ENCODE results near the gene PLXNB2.

PLXNB2 gene

DNA sequence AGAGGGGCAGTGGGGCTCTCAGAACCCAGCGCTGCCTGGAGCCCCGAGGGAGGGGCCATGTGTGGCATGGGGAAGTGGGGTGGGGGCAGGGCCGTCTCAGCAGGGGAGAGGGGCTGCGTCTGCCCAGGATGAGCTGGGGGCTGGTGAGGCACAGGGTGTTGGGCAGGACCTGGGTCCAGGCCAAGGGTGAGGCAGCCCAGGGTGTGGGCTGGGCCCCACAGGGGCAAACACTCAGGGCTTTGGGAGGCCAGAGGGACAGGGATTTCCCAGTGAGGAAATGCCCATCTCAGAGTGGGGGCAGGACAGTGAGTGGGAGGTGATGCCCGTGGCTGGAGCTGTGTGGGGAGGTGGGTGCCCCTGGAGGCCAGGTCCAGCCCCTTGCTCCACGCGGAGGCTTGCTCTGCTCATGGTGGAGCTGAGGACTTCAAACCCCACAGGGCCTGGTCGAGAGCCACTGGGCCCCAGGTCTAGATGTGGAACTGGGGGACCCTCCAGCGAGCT is 5.4 kb downstream of the PLXNB2 start:
- Mint-ChIP-seq H3K27ac (peak overlapping the region; percentile 89), H3K4me3 (peak overlapping the region; percentile 77), H3K9me3 (no peaks in the 10 kb centered on the region), H3K4me1 (ENCODE audit: low read depth) (peaks cover 76% of the 10 kb centered on the region), H3K27me3 (no peaks in the 10 kb centered on the region), H3K36me3 (ENCODE audit: low read depth) (peaks cover 83% of the 10 kb centered on the region)
- intact Hi-C loops (cut with micrococcal nuclease): no loop called here

DNA sequence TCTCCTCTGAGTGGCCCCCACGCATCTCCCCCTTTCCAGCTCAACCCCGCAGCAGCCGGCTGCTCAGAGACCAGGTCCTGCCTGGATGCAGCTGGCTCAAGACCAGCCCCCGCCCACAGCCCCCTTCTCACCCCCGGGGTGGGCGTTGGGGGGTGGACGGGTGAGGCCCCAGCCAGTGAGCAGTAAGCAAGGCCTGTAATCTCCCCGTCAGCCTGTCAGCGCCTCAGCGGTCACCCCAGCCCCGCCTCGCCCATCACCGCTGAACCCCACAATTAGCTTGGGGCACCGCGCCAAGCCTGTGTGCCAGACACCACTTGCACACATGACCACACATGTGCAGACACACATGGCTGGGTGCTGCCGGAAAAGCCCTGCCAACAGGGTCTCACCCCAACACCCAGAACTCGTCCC is 5.9 kb downstream of the PLXNB2 start:
- Mint-ChIP-seq H3K4me1 (ENCODE audit: low read depth) (peaks cover 81% of the 10 kb centered on the region), H3K9me3 (no peaks in the 10 kb centered on the region), H3K36me3 (ENCODE audit: low read depth) (peaks cover 87% of the 10 kb centered on the region), H3K4me3 (peak overlapping the region; percentile 77), H3K27ac (peak overlapping the region; percentile 89), H3K27me3 (no peaks in the 10 kb centered on the region)
- intact Hi-C loops (cut with micrococcal nuclease): no loop called here

GRCh38 chr22:50300620-50301257 is 6.7 kb downstream of the PLXNB2 start:
- Mint-ChIP-seq H3K4me3 (peak overlapping the region; percentile 77), H3K9me3 (no peaks in the 10 kb centered on the region), H3K27me3 (no peaks in the 10 kb centered on the region), H3K36me3 (ENCODE audit: low read depth) (peaks cover 87% of the 10 kb centered on the region), H3K27ac (peak overlapping the region; percentile 89), H3K4me1 (ENCODE audit: low read depth) (peaks cover 89% of the 10 kb centered on the region)
- intact Hi-C loops (cut with micrococcal nuclease): no loop called here

- Mint-ChIP-seq H3K36me3 (ENCODE audit: low read depth) (peaks cover 87% of the 10 kb centered on the region), H3K4me1 (ENCODE audit: low read depth) (peaks cover 89% of the 10 kb centered on the region), H3K4me3 (peak overlapping the region; percentile 57), H3K9me3 (no peaks in the 10 kb centered on the region), H3K27me3 (no peaks in the 10 kb centered on the region), H3K27ac (no peak overlapping the region)
- intact Hi-C loops (cut with micrococcal nuclease): no loop called here
These were observed 7.4 kb downstream of the PLXNB2 start for GRCh38 chr22:50299785-50300619.

DNA sequence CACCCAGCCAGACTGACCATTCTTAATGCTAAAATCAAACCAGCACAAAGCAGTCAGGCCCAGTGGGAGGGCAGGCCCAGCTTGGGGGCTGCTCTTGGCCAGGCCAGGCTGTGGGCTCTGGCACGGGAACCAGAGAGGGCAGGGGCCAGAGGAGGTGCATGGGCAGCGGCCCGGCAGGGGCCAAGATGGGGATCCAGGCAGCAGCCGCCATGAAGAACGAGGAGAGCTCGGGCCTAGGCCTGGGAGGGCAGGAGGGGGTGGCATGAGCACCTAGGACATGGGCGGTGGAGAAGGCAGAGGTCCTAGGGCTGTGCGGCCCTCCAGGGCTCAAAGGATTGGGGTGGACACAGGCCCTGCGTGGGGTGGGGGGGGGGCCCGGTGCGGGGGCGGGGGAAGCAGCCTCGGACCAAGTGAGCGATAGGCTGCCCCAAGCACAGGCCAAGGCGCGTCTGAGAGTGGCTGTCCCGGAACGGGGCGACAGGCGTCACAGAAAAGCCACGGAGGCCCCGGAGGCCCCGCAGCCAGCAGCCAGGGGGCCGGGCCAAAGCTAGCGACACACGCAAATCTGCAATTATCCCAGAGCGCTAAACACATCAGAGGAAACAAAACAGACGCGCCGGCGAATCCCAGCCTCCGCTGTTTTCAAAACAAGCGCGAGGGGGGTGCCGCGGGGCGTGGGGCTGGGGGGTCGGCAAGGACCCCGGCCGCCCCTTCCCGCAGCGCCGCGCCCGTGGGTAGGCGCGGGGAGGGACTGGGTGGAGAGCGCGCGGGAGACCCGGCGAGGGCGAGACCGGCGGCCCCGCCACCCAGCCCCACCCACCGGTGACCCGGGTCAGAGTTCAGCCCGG is 8.3 kb downstream of the PLXNB2 start:
- H3K4me1 Mint-ChIP-seq (ENCODE audit: low read depth): peaks cover 88% of the 10 kb centered on the region
- peak overlapping the region; percentile 30 for H3K27ac Mint-ChIP-seq
- peaks cover 90% of the 10 kb centered on the region for H3K36me3 Mint-ChIP-seq (ENCODE audit: low read depth)
- H3K9me3 Mint-ChIP-seq: no peaks in the 10 kb centered on the region
- intact Hi-C loops (cut with micrococcal nuclease): no loop called here
- H3K27me3 Mint-ChIP-seq: no peaks in the 10 kb centered on the region
- H3K4me3 Mint-ChIP-seq: peak overlapping the region; percentile 77

DNA sequence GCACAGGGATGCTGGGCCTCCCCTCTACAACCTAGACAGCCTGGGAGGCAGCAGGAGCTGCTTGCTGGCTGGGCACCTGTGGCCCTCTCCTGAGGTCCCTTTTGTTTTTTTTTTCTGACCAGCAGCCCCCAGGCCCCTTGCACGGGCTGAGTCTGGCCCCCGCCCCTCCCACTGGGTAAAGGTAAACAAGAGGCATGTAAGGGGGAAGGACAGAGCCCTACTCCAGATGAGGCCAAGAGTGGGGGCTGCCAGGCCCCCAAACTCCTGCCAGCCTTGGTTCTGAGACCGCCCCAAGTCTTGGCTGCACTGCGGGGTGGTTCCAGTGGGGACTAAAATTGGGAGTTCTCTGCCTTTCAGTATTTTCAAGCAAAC is 9.2 kb downstream of the PLXNB2 start:
- Mint-ChIP-seq H3K27me3 (no peaks in the 10 kb centered on the region), H3K9me3 (no peaks in the 10 kb centered on the region), H3K27ac (peak overlapping the region; percentile 30), H3K36me3 (ENCODE audit: low read depth) (peaks cover 85% of the 10 kb centered on the region), H3K4me3 (no peak overlapping the region), H3K4me1 (ENCODE audit: low read depth) (peaks cover 85% of the 10 kb centered on the region)
- intact Hi-C loops (cut with micrococcal nuclease): no loop called here

DNA sequence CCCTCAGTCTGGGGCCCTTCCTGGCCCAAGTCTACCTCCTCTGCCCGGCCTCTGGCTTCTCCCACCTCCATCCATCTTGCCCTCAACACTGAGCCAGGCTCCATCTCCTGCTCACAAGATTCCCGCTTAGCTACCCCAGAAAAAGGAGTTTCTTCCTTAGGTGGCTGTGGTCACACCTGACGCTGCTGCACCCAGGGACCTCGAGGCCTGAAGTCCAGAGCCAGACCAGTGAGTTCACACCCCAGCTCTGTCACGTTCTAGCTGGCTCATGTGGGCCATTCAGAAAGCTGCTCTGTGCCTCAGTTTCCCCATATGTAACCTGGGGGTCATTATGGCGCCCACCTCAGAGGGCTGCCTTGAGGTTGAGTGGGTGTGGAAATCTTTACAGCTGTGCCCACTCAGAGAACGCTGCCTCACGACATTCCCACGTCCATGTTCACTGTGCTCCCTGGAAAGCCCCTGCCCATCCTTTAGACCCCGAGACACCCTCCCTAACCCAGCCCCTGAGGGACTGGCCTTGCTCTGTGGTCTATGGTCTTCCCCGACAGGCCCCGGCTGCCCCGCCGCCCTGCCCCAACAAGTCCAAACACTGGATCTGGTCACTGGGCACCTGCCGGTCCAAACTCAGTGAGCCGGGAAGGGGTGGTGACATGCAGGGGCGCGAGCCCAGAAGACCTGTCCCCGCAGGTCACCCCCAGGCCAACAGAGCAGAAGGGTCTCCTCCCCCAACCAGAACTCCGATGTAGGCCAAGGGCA is 9.8 kb downstream of the PLXNB2 start:
- Mint-ChIP-seq H3K4me3 (no peak overlapping the region), H3K27ac (peak overlapping the region; percentile 30), H3K27me3 (no peaks in the 10 kb centered on the region), H3K4me1 (ENCODE audit: low read depth) (peaks cover 85% of the 10 kb centered on the region), H3K9me3 (no peaks in the 10 kb centered on the region), H3K36me3 (ENCODE audit: low read depth) (peaks cover 85% of the 10 kb centered on the region)
- intact Hi-C loops (cut with micrococcal nuclease): no loop called here

DNA sequence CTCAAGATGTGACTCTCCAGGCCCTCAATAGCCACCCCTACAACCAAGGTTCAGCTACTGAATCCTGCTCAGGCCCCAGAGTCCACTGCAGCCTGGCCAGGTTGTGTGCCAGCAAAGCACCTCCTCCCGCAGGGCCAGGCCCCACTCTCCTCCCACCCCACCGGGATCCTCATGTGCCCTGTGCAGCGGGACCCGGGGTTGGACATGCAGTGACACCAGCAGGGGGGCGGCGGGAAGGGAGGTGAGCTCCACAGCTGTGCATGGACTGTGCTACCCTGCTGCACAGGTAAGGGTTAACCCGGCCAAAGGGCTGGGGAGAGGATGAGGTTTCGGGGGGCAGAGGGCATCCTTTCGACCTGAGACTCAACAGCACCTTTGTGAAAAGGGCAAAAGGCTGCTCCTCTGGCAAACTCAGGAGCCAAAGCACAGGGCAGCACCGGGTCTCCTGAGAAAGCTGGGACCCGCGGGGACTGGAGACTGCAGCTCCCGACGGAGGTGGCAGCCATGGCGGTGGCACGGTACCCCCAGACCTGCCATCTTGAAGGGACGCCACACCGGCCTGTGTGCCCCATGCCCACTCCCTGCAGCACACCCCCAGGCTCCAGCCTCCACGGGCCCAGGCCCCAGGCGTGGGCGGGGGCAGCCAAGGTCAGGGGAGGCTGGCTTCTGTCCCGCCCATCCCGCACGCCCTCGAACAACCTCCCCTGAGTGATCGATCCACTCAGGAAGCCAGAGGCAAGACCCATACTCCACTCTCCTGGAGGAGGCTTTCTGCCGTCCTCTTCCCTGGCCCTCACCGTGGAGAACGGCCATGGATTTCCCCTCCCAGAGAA is 10.6 kb downstream of the PLXNB2 start:
- Mint-ChIP-seq H3K27ac (peak overlapping the region; percentile 30), H3K4me3 (no peak overlapping the region), H3K27me3 (no peaks in the 10 kb centered on the region), H3K36me3 (ENCODE audit: low read depth) (peaks cover 86% of the 10 kb centered on the region), H3K4me1 (ENCODE audit: low read depth) (peaks cover 84% of the 10 kb centered on the region), H3K9me3 (no peaks in the 10 kb centered on the region)
- intact Hi-C loops (cut with micrococcal nuclease): no loop called here

- H3K4me1 Mint-ChIP-seq (ENCODE audit: low read depth): peaks cover 88% of the 10 kb centered on the region
- peaks cover 95% of the 10 kb centered on the region for H3K36me3 Mint-ChIP-seq (ENCODE audit: low read depth)
- no peaks in the 10 kb centered on the region for H3K9me3 Mint-ChIP-seq
- peak overlapping the region; percentile 44 for H3K4me3 Mint-ChIP-seq
- intact Hi-C loops (cut with micrococcal nuclease): loop anchor here (5.0 kb wide), 1 partner anchor 33 kb away; the partner anchor contains the start of gene DENND6B
- H3K27ac Mint-ChIP-seq: peak overlapping the region; percentile 20
- no peaks in the 10 kb centered on the region for H3K27me3 Mint-ChIP-seq
These were observed 13.2 kb downstream of the PLXNB2 start for GRCh38 chr22:50294319-50294656.

GRCh38 chr22:50293441-50294318 is 13.8 kb downstream of the PLXNB2 start:
- Mint-ChIP-seq H3K36me3 (ENCODE audit: low read depth) (peaks cover 95% of the 10 kb centered on the region), H3K9me3 (no peaks in the 10 kb centered on the region), H3K27ac (peak overlapping the region; percentile 20), H3K4me3 (peak overlapping the region; percentile 44), H3K27me3 (no peaks in the 10 kb centered on the region), H3K4me1 (ENCODE audit: low read depth) (peaks cover 82% of the 10 kb centered on the region)
- intact Hi-C loops (cut with micrococcal nuclease): loop anchor here (5.0 kb wide), 1 partner anchor 34 kb away; the partner anchor contains the start of gene DENND6B

- Mint-ChIP-seq H3K4me1 (ENCODE audit: low read depth) (peaks cover 73% of the 10 kb centered on the region), H3K9me3 (no peaks in the 10 kb centered on the region), H3K4me3 (peak overlapping the region; percentile 50), H3K36me3 (ENCODE audit: low read depth) (peaks cover 95% of the 10 kb centered on the region), H3K27ac (peak overlapping the region; percentile 46), H3K27me3 (no peaks in the 10 kb centered on the region)
- intact Hi-C loops (cut with micrococcal nuclease): loop anchor here (5.0 kb wide), 1 partner anchor 34 kb away; the partner anchor contains the start of gene DENND6B
These were observed 14.6 kb downstream of the PLXNB2 start for GRCh38 chr22:50292643-50293440.
